K562 (cell line): Measurements from ENCODE around the gene SUCNR1. TPM values are rescaled to one million over a fixed set of nuclear protein-coding genes. Genes with fewer than 3 reads are reported as not detected.

ENCODE experiments used
- AFF4 ChIP-seq: sonication (generic); formaldehyde crosslinking; IDR thresholded peaks from 2 replicates; pipeline ENCODE4 v1.8.0; 2023; ENCODE audit warnings: mild to moderate bottlenecking, missing genetic modification reagents
- BCL6 ChIP-seq: fragments of 250-450 bp; sonication (Bioruptor Pico); IDR thresholded peaks from 2 replicates; pipeline ENCODE4 v1.4.0; 2020
- BRD4 ChIP-seq: fragments of 200-600 bp; sonication (generic); IDR thresholded peaks from 2 replicates; pipeline ENCODE4 v1.6.1; 2017; ENCODE audit warnings: inconsistent platforms
- CCAR2 ChIP-seq: fragments of 200-400 bp; formaldehyde crosslinking; IDR thresholded peaks from 2 replicates; pipeline ENCODE4 v1.6.1; 2017; ENCODE audit warnings: mild to moderate bottlenecking, low read depth, low read length
- ETV1 ChIP-seq: fragments of 450-650 bp; conservative IDR thresholded peaks from 2 replicates; pipeline ENCODE4 v1.6.1; 2016; ENCODE audit warnings: missing genetic modification characterization, control low read depth, low read depth, missing compliant biosample characterization
- PATZ1 ChIP-seq: fragments of 250-450 bp; sonication (Bioruptor Pico); IDR thresholded peaks from 2 replicates; pipeline ENCODE4 v1.5.0; 2020; ENCODE audit warnings: mild to moderate bottlenecking, borderline replicate concordance
- PKNOX1 ChIP-seq: fragments of 450-650 bp; IDR thresholded peaks from 2 replicates; pipeline ENCODE4 v1.6.1; 2016
- POLR3A ChIP-seq: IDR thresholded peaks from 2 replicates; pipeline ENCODE4 v1.6.1; 2011; ENCODE audit warnings: borderline replicate concordance, mild to moderate bottlenecking, moderate library complexity; ENCODE audit not compliant: insufficient read length, insufficient read depth; ENCODE audit errors: extremely low read depth
- ZNF224 ChIP-seq: sonication (generic); formaldehyde crosslinking; IDR thresholded peaks from 2 replicates; pipeline ENCODE4 v1.8.0; 2022; ENCODE audit warnings: mild to moderate bottlenecking, missing genetic modification reagents
- ZNF318 ChIP-seq, 2 experiments: fragments of 450-650 bp; IDR thresholded peaks; 2 replicates each; pipeline ENCODE4 v1.6.1; 2016; ENCODE audit warnings: mild to moderate bottlenecking in 2 of 2, borderline replicate concordance in 1 of 2, low read depth in 1 of 2, moderate library complexity in 1 of 2
- polyA plus RNA-seq, 8 experiments: library from polyadenylated mRNA; depleted of rRNA in 4 of 8; stranded (reverse) in 5 of 8; unstranded in 3 of 8; fragments of >200 nt; fragmentation: Nextera tagmentation in 2 of 8; fragmentation: Illumina TruSeq in 1 of 8; extraction: Ambion mirVana in 2 of 8; extraction: Trizol in 1 of 8; gene quantifications; 2 replicates each; pipeline versions ENCODE4 v1.2.1 to v1.2.3, GENCODE V29; 2011 to 2014; ENCODE audit warnings: inconsistent platforms in 1 of 8, missing spikeins in 1 of 8
- total RNA-seq, 7 experiments: library from RNA; depleted of rRNA in 6 of 7; stranded (reverse); fragments of >200 nt in 6 of 7; fragmentation: Illumina TruSeq in 2 of 7; extraction: Trizol in 2 of 7; gene quantifications; 2 replicates each; pipeline versions ENCODE4 v1.2.1 to v1.2.3, GENCODE V29; 2011 to 2021; ENCODE audit warnings: low replicate concordance in 1 of 7

The SUCNR1 gene
- total and polyA plus RNA-seq, 9 of the 15 experiments (the other 6 are each of a cell fraction or from before 2014, with no cell fraction given) = 0.04 to 0.54 (median 0.13) TPM

- TF ChIP-seq ZNF318 (IDR thresholded peaks at IDR 0.05; ENCODE audit: borderline replicate concordance in 1 of 2, low read depth in 1 of 2) (no peak), BRD4 (no peak), PKNOX1 (no peak), PATZ1 (0 out of 2 replicates have a peak, but pooled peaks have one; percentile 42), POLR3A (no peak), CCAR2 (no peak), AFF4 (no peak), ZNF224 (CRISPR knock-in tag) (no peak), ETV1 (tag) (peak; percentile 77), BCL6 (no peak)
Measured at GRCh38 chr3:151871639-151872468, 1.6 kb upstream of the SUCNR1 start (continued).
